ENCODE measurements around the gene TNRC18. TPM values are rescaled to one million over a fixed set of nuclear protein-coding genes. Genes with fewer than 3 reads are reported as not detected.
"Not testable (repeated sequence)": the region's sequence is repeated elsewhere in the genome, so short reads cannot be mapped to it uniquely, and the experiment has no call there.

Gene TNRC18
- total RNA-seq, 1 experiment from 2014 or later: 21.3 TPM

- DNase-seq (ENCODE audit: low read depth): not testable (repeated sequence)
Measured at GRCh38 chr7:5274985-5275431, 148.6 kb downstream of the TNRC18 start.

- DNase-seq (ENCODE audit: low read depth): no peak
Measured at GRCh38 chr7:5274441-5274840, 149.2 kb downstream of the TNRC18 start.

GRCh38 chr7:5273831-5274405 lies 149.7 kb downstream of the TNRC18 start:
- DNase-seq (ENCODE audit: low read depth): not testable (repeated sequence)

- DNase-seq (ENCODE audit: low read depth): no peak
Measured at GRCh38 chr7:5270788-5271187, 152.8 kb downstream of the TNRC18 start.

- DNase-seq (ENCODE audit: low read depth): peak; percentile 52
Measured at GRCh38 chr7:5269992-5270657, 153.5 kb downstream of the TNRC18 start.

- not testable (repeated sequence) for DNase-seq (ENCODE audit: low read depth)
Measured at GRCh38 chr7:5267829-5268228, 155.8 kb downstream of the TNRC18 start.

GRCh38 chr7:5266191-5267028 lies 157.2 kb downstream of the TNRC18 start:
- DNase-seq (ENCODE audit: low read depth): no peak

GRCh38 chr7:5265320-5266190 lies 158.1 kb downstream of the TNRC18 start:
- no peak for DNase-seq (ENCODE audit: low read depth)

- not testable (repeated sequence) for DNase-seq (ENCODE audit: low read depth)
Measured at GRCh38 chr7:5263066-5263465, 160.6 kb downstream of the TNRC18 start.

- DNase-seq (ENCODE audit: low read depth): not testable (repeated sequence)
Measured at GRCh38 chr7:5260530-5261068, 163.0 kb downstream of the TNRC18 start.

Other genes with a start within 250 kb of the TNRC18 start
- gene WIPI2, start 233.6 kb downstream of the TNRC18 start, total RNA-seq (2014; rRNA removed; shearing (Covaris generic)): 44.9 and 55.8 TPM in 2 replicates
- gene SLC29A4, start 140.9 kb downstream of the TNRC18 start, total RNA-seq (2014; rRNA removed; shearing (Covaris generic)): 3.1 and 6.9 TPM in 2 replicates
- 7.3 and 9.9 TPM in 2 replicates for gene FBXL18, start 90.0 kb upstream of the TNRC18 start, total RNA-seq (2014; rRNA removed; shearing (Covaris generic))
- gene ACTB, start 106.8 kb upstream of the TNRC18 start, total RNA-seq (2014; rRNA removed; shearing (Covaris generic)): 4,982 and 5,940 TPM in 2 replicates
- gene FSCN1, start 169.0 kb upstream of the TNRC18 start, total RNA-seq (2014; rRNA removed; shearing (Covaris generic)): 96.7 and 132 TPM in 2 replicates

Data from M059J (cell line).